IPS-20b (cell line): Measurements from ENCODE around the gene EVI5L.

Experiments
- H3K27ac ChIP-seq: one replicate; pipeline ENCODE4 v1.5.1; 2013; ENCODE audit warnings: low read length
- H3K27me3 ChIP-seq: 2 replicates; pipeline ENCODE4 v1.6.1; 2013; ENCODE audit warnings: mild to moderate bottlenecking, low read length, inconsistent platforms; ENCODE audit not compliant: insufficient read depth
- H3K36me3 ChIP-seq: 2 replicates; pipeline ENCODE4 v1.6.1; 2013; ENCODE audit warnings: low read depth, mild to moderate bottlenecking, inconsistent platforms, low read length, moderate library complexity; ENCODE audit not compliant: insufficient read depth
- H3K4me1 ChIP-seq: 2 replicates; pipeline ENCODE4 v1.6.1; 2013; ENCODE audit warnings: mild to moderate bottlenecking, control low read depth, inconsistent platforms, low read length, moderate library complexity; ENCODE audit not compliant: insufficient read depth
- H3K4me3 ChIP-seq: 2 replicates; pipeline ENCODE4 v1.5.1; 2013; ENCODE audit warnings: mild to moderate bottlenecking, low read length, inconsistent platforms
- H3K9ac ChIP-seq: 2 replicates; pipeline ENCODE4 v1.6.1; 2013; ENCODE audit warnings: low read depth, mild to moderate bottlenecking, inconsistent platforms, low read length, moderate library complexity
- H3K9me3 ChIP-seq: 2 replicates; pipeline ENCODE4 v1.6.1; 2013; ENCODE audit warnings: mild to moderate bottlenecking, low read depth, low read length, inconsistent platforms; ENCODE audit not compliant: insufficient read depth

EVI5L gene

GRCh38 chr19:7871437-7872305 is 41.7 kb downstream of the EVI5L start:
- Histone ChIP-seq H3K36me3 (no peaks in the 10 kb centered on the region), H3K27ac (peak overlapping the region; percentile 27)

GRCh38 chr19:7872306-7873204 is 42.5 kb downstream of the EVI5L start:
- no peaks in the 10 kb centered on the region for H3K36me3 ChIP-seq
- no peaks in the 10 kb centered on the region; the same call in 1 of the 2 replicates for H3K4me1 ChIP-seq
- no peak overlapping the region for H3K27ac ChIP-seq
- H3K27me3 ChIP-seq: peaks cover 20% of the 10 kb centered on the region
- H3K4me3 ChIP-seq: peak overlapping the region; percentile 78; the same call in 1 of the 2 replicates
- no peak overlapping the region for H3K9ac ChIP-seq
- no peaks in the 10 kb centered on the region for H3K9me3 ChIP-seq

More at GRCh38 chr19:7871437-7872305, 41.7 kb downstream of the EVI5L start:
- no peaks in the 10 kb centered on the region for H3K9me3 ChIP-seq
- H3K4me1 ChIP-seq: no peaks in the 10 kb centered on the region; the same call in 1 of the 2 replicates
- H3K27me3 ChIP-seq: peaks cover 29% of the 10 kb centered on the region
- peak overlapping the region; percentile 2; the same call in 1 of the 2 replicates for H3K9ac ChIP-seq
- H3K4me3 ChIP-seq: peak overlapping the region; percentile 50

DNA sequence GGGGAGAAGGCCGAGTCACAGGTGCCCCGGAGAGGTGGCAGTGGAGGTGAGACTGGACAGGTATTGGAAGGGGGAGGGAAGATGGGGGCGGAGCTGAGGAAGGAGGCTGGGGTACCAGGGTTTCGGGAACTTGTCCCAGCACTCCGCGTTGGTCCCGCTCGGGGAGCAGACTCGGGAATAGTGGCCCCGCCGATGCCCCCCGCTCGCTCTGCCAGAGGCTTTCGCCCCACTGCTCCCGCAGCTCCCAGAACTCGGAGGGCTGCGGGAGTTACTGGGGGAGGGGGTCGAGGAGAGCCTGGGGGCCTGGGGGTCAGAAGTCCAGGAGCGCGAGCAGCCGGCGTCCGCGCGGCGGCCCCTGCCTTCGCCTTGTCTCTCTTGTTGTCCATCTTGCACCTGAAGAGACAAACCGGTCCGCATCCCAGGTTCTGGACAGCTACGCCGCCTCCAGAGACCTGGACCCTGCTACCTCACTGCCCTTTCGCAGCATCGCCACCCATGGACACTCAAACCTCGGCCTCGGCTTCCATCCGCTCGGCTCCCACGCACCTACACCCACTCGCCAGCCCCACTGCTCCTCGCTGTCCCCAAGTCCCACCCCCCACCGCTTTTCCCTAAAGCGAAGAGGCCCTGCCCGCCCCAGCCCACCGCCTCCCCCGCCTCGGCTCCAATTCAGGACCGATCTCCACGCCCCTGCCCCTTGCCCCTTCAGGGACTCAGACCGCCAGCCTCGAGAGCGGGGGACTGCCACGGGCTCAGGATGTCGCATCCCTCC is 43.5 kb downstream of the EVI5L start:
- H3K27ac ChIP-seq: no peak overlapping the region
- H3K4me1 ChIP-seq: no peaks in the 10 kb centered on the region; the same call in 1 of the 2 replicates
- H3K27me3 ChIP-seq: peaks cover 14% of the 10 kb centered on the region
- H3K9ac ChIP-seq: peak overlapping the region; percentile 75; the same call in 1 of the 2 replicates
- peak overlapping the region; percentile 78 for H3K4me3 ChIP-seq
- H3K36me3 ChIP-seq: no peaks in the 10 kb centered on the region
- H3K9me3 ChIP-seq: no peaks in the 10 kb centered on the region

DNA sequence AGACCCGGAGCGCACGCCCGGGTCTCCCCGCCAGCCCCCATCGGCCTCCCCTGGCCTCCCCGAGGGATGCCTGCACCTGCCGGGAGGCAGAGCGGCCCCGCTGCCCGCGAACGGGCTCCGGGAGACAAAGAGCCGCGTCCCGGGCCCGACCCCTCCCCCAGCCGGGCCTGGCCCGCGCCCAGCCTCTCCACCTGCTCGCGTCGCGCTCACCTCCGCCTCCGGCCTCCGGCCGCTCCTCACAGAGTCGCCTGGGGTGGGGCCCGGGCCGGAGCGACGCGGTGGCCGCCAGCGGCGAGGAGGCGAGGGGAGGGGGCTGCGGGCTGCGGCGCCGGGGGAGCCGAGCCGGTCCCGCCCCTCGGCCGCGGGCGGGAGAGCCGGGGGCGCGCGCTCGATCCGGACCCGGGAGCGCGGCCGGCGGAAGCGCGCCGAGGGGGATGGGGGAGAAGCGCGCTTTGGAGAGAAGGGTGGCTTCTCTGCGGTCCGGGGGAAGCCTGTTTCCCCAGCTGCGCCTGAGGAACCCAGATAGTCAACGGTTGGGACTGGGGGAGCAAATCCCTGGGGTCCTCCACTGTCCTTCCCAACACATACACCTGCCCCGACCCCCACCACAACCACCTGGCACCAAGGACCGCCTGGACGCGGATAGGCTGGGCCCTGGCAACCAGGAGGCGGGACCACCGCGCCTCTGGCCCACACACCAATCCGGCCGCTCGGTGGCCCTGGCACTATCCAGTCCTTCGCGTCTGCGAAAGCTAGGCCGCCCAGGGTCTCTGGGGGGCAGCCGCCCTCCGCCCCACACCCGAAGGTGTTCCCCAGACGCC is 44.3 kb downstream of the EVI5L start, which contains the start of gene PRR36:
Gene PRR36 (minus strand): TSS at position 315 of the 821 bp plus-strand sequence. CDS start 701 bp downstream, outside the sequence.
- Histone ChIP-seq H3K27me3 (peaks cover 14% of the 10 kb centered on the region), H3K36me3 (no peaks in the 10 kb centered on the region), H3K4me1 (no peaks in the 10 kb centered on the region; the same call in 1 of the 2 replicates), H3K9me3 (no peaks in the 10 kb centered on the region), H3K4me3 (peak within 1 kb of the TSS; percentile 78), H3K27ac (no peak within 1 kb of the TSS), H3K9ac (peak within 1 kb of the TSS; percentile 75; the same call in 1 of the 2 replicates)

GRCh38 chr19:7874897-7875273 is 44.9 kb downstream of the EVI5L start:
- Histone ChIP-seq H3K36me3 (no peaks in the 10 kb centered on the region), H3K4me1 (no peaks in the 10 kb centered on the region; the same call in 1 of the 2 replicates), H3K9ac (peak overlapping the region; percentile 56; the same call in 1 of the 2 replicates), H3K27ac (no peak overlapping the region), H3K9me3 (no peaks in the 10 kb centered on the region), H3K4me3 (peak overlapping the region; percentile 78; the same call in 1 of the 2 replicates), H3K27me3 (peaks cover 14% of the 10 kb centered on the region)

DNA sequence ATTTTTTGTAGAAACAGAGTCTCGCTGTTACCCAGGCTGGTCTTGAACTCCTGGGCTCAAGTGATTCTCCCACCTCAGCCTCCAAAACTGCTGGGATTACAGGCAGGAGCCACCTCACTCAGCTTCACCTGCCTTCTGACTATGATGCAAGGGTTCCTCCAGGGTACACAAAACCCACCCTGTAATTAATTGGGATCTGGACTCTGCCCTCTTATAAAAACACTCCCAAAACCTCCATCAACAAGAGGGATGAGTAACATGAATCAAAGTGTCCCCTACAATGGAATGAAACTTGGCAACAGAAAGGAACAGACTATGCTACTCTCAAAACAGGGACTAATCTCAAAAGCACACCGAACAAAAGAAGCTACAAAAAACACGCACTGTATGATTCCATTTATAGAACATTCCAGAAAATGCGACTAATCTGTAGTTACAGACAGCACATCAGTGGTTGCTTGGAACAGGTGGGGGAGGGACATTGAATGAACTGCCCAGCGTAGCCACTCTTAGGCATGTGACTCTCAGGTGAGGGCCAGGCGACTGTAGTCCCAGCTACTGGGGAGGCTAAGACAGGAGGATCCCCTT is 47.3 kb downstream of the EVI5L start:
- Histone ChIP-seq H3K27me3 (peaks cover 14% of the 10 kb centered on the region), H3K9ac (no peak overlapping the region), H3K4me3 (no peak overlapping the region), H3K27ac (no peak overlapping the region), H3K36me3 (no peaks in the 10 kb centered on the region), H3K9me3 (no peaks in the 10 kb centered on the region), H3K4me1 (no peaks in the 10 kb centered on the region)

GRCh38 chr19:7879111-7879807 is 49.2 kb downstream of the EVI5L start:
- H3K9me3 ChIP-seq: no peaks in the 10 kb centered on the region
- H3K27me3 ChIP-seq: no peaks in the 10 kb centered on the region
- no peak overlapping the region for H3K27ac ChIP-seq
- no peak overlapping the region for H3K4me3 ChIP-seq
- no peaks in the 10 kb centered on the region for H3K4me1 ChIP-seq
- no peaks in the 10 kb centered on the region for H3K36me3 ChIP-seq
- H3K9ac ChIP-seq: no peak overlapping the region

DNA sequence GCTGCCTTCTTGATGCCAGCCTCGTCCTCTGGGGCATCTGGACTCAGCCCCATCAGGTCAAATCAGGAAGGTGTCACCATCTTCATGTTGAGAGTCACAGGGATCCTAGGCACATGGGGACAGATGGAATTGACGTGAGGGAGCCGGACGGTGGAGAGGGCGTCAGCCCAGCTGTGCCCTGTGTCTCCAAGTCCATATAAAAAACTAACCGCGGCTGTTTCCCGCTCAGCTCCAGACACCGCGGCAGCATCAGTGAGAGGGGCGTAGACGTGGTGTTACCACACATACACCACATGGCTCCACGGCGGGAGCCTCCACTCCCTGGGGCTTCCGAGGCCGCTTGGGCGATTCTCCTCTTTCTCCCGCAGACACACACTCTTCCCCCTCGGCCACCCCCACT is 49.8 kb downstream of the EVI5L start:
- Histone ChIP-seq H3K4me1 (no peaks in the 10 kb centered on the region), H3K9ac (no peak overlapping the region)

GRCh38 chr19:7881910-7882309 is 51.9 kb downstream of the EVI5L start:
- Histone ChIP-seq H3K4me1 (no peaks in the 10 kb centered on the region), H3K4me3 (no peak overlapping the region), H3K9me3 (no peaks in the 10 kb centered on the region), H3K27me3 (no peaks in the 10 kb centered on the region), H3K27ac (no peak overlapping the region), H3K36me3 (no peaks in the 10 kb centered on the region), H3K9ac (no peak overlapping the region)

More for the DNA sequence above, 49.8 kb downstream of the EVI5L start:
- H3K4me3 ChIP-seq: no peak overlapping the region
- H3K9me3 ChIP-seq: no peaks in the 10 kb centered on the region
- H3K27ac ChIP-seq: no peak overlapping the region
- H3K27me3 ChIP-seq: no peaks in the 10 kb centered on the region
- no peaks in the 10 kb centered on the region for H3K36me3 ChIP-seq

DNA sequence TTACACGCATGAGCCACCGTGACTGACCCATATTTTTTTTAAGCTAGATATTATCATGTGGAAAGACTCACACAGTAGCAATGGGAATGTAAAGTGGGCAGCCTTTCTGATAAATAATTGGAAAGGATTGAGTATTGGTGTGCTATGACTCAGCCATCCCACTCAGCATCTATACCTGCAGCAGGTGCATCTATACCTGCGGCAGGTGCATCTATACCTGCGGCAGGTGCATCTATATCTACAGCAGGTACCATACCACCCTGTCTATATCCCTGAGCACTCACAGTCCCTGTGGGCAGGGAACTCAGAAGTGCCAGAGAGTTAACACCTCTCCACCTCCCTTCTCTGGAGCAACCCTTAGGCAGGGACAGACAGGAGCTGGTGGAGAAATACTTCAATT is 53.1 kb downstream of the EVI5L start:
- Histone ChIP-seq H3K36me3 (no peaks in the 10 kb centered on the region), H3K4me3 (no peak overlapping the region), H3K9me3 (no peaks in the 10 kb centered on the region), H3K9ac (no peak overlapping the region), H3K27me3 (peaks cover 9% of the 10 kb centered on the region; the same call in 1 of the 2 replicates), H3K27ac (no peak overlapping the region), H3K4me1 (no peaks in the 10 kb centered on the region)
